GM12892 (cell line): Measurements from ENCODE around the gene TALDO1.

Experiments
- DNase-seq: peaks from one replicate; pipeline ENCODE4 v3.0.0; 2011; ENCODE audit not compliant: insufficient read length
- FAIRE-seq: peaks from 2 replicates; lab custom pipeline; 2011; peaks lifted over from hg19 to GRCh38; lab: Jason Lieb, UNC
- POLR2A ChIP-seq: IDR thresholded peaks from 2 replicates; pipeline ENCODE4 v1.6.1; 2011; ENCODE audit warnings: low read depth, low read length, control low read depth
- POLR2AphosphoS5 ChIP-seq: IDR thresholded peaks from 2 replicates; pipeline ENCODE4 v1.6.1; 2011; ENCODE audit warnings: low read depth, low read length, control low read depth
- TAF1 ChIP-seq: IDR thresholded peaks from 2 replicates; pipeline ENCODE4 v1.6.1; 2011; ENCODE audit warnings: low read depth, mild to moderate bottlenecking, control low read depth, low read length, borderline replicate concordance

Gene TALDO1

GRCh38 chr11:786235-787083 lies 39.2 kb downstream of the TALDO1 start:
- DNase-seq (no peak), FAIRE-seq (no peak)
- TF ChIP-seq TAF1, result no peak
- no peak for TF ChIP-seq POLR2A
- no peak for TF ChIP-seq POLR2AphosphoS5

GRCh38 chr11:787084-787675 lies 39.9 kb downstream of the TALDO1 start:
- DNase-seq, result no peak
- no peak for FAIRE-seq
- TF ChIP-seq POLR2A, result no peak

- FAIRE-seq (no peak), DNase-seq (no peak)
- TF ChIP-seq POLR2AphosphoS5 (no peak), TAF1 (no peak), POLR2A (no peak)
Observed at GRCh38 chr11:788009-788640, 40.9 kb downstream of the TALDO1 start.

GRCh38 chr11:788953-789940 lies 42.0 kb downstream of the TALDO1 start:
- FAIRE-seq (peak; percentile 50), DNase-seq (no peak)
- TF ChIP-seq POLR2AphosphoS5 (no peak), TAF1 (no peak), POLR2A (0 out of 2 replicates have a peak, but pooled peaks have one; percentile 11)

GRCh38 chr11:789943-790342 lies 42.7 kb downstream of the TALDO1 start, which contains the start of gene CEND1:
CEND1 (minus strand) TSS chr11:790090; CDS start chr11:788576, 1,514 bp downstream.
- peak; percentile 82 for DNase-seq
- peak; percentile 95 for FAIRE-seq
- no peak for TF ChIP-seq POLR2AphosphoS5
- TF ChIP-seq TAF1, result no peak
- no peak for TF ChIP-seq POLR2A

GRCh38 chr11:790721-791564 lies 43.7 kb downstream of the TALDO1 start:
- FAIRE-seq (no peak), DNase-seq (no peak)
- TF ChIP-seq POLR2AphosphoS5, result no peak
- TF ChIP-seq POLR2A, result no peak
- no peak for TF ChIP-seq TAF1

- no peak for TF ChIP-seq POLR2A
- DNase-seq, result no peak
- FAIRE-seq, result no peak
Observed at GRCh38 chr11:791658-792534, 44.6 kb downstream of the TALDO1 start.

GRCh38 chr11:792535-792821 lies 45.2 kb downstream of the TALDO1 start:
- TF ChIP-seq TAF1 (no peak), POLR2A (no peak), POLR2AphosphoS5 (no peak)
- DNase-seq, result no peak
- no peak for FAIRE-seq

GRCh38 chr11:792873-793272 lies 45.6 kb downstream of the TALDO1 start:
- FAIRE-seq (no peak), DNase-seq (no peak)
- TF ChIP-seq POLR2A (no peak), TAF1 (no peak), POLR2AphosphoS5 (no peak)

- DNase-seq (no peak), FAIRE-seq (no peak)
- TF ChIP-seq TAF1 (no peak), POLR2A (no peak), POLR2AphosphoS5 (no peak)
Observed at GRCh38 chr11:793556-793955, 46.3 kb downstream of the TALDO1 start.
